Gastrocnemius medialis (tissue), 4 donors: ENCODE data around the gene HOXD12.

ENCODE experiments used
- POLR2A ChIP-seq, 2 donors: fragments of 450-650 bp; IDR thresholded peaks; one replicate each; pipeline ENCODE4 v1.6.1; 2017; ENCODE audit warnings: antibody characterized with exemption in 2 of 2, mild to moderate bottlenecking in 2 of 2, moderate library complexity in 2 of 2
- TF ChIP-seq, protein P1 (sequence below), 5 experiments: fragments of 450-650 bp in 3 of 5; fragments of 200-600 bp in 2 of 5; sonication (generic) in 2 of 5; IDR thresholded peaks in 4 of 5; conservative IDR thresholded peaks in 1 of 5; 1 replicate in 4 of 5; 2 replicates in 1 of 5; pipeline ENCODE4 v1.5.1; 2016 to 2019; ENCODE audit warnings: antibody characterized with exemption in 5 of 5, mild to moderate bottlenecking in 3 of 5, moderate library complexity in 3 of 5

DNA sequence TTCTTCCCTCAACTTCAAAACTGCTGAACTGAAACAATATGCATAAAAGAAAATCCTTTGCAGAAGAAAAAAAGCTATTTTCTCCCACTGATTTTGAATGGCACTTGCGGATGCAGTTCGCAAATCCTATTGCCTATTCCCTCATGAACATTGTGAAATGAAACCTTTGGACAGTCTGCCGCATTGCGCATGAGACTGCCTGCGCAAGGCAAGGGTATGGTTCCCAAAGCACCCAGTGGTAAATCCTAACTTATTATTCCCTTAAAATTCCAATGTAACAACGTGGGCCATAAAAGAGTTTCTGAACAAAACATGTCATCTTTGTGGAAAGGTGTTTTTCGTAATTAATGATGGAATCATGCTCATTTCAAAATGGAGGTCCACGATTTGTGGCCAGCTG, 38.3 kb downstream of the HOXD12 start:
- TF ChIP-seq, protein P1, sequence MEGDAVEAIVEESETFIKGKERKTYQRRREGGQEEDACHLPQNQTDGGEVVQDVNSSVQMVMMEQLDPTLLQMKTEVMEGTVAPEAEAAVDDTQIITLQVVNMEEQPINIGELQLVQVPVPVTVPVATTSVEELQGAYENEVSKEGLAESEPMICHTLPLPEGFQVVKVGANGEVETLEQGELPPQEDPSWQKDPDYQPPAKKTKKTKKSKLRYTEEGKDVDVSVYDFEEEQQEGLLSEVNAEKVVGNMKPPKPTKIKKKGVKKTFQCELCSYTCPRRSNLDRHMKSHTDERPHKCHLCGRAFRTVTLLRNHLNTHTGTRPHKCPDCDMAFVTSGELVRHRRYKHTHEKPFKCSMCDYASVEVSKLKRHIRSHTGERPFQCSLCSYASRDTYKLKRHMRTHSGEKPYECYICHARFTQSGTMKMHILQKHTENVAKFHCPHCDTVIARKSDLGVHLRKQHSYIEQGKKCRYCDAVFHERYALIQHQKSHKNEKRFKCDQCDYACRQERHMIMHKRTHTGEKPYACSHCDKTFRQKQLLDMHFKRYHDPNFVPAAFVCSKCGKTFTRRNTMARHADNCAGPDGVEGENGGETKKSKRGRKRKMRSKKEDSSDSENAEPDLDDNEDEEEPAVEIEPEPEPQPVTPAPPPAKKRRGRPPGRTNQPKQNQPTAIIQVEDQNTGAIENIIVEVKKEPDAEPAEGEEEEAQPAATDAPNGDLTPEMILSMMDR (IDR thresholded peaks at IDR 0.05 in 4 of 5, conservative IDR thresholded peaks at IDR 0.05 in 1 of 5) = no peak
- no peak for TF ChIP-seq POLR2A (IDR thresholded peaks at IDR 0.05)
